ENCODE data around the gene PAX5.
"Not testable (repeated sequence)": the region's sequence is repeated elsewhere in the genome, so short reads cannot be mapped to it uniquely, and the experiment has no call there.

The PAX5 gene

GRCh38 chr9:37033682-37034304, at the start of gene PAX5:
PAX5 (minus strand) TSS chr9:37034268; CDS start chr9:37034031, 237 bp downstream.
- DNase-seq, result no peak

GRCh38 chr9:37083654-37084053, 49.6 kb upstream of the PAX5 start:
- DNase-seq, result no peak

DNA sequence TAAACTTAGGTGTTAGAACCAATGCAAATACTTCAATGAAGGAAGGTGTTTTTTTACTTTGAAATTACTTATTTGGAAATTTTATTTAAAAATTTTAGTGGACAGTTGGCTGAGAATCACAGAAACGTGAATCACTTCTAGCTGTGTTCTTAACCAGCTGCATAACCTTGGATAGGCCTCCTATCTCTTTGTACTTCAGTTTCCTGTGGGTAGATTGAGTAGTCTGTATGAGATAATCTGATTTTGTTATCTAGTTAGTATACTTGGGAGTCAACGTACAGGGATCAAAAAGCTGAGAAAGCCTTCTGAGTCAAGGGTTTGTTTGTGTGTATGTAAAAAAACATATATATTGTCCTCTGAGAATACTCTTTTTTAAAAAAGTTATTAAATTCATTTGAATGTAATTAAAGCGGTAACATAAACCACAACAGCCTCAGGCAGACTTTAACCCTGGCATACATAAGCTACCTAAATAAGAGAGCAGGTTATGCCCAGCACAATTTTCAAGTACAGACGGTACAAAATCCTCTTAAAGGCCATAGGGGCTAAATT, 48.2 kb upstream of the PAX5 start:
- no peak for DNase-seq

GRCh38 chr9:37081507-37081906, 47.4 kb upstream of the PAX5 start:
- DNase-seq, result not testable (repeated sequence)

GRCh38 chr9:37080165-37080628, 46.1 kb upstream of the PAX5 start:
- not testable (repeated sequence) for DNase-seq

DNA sequence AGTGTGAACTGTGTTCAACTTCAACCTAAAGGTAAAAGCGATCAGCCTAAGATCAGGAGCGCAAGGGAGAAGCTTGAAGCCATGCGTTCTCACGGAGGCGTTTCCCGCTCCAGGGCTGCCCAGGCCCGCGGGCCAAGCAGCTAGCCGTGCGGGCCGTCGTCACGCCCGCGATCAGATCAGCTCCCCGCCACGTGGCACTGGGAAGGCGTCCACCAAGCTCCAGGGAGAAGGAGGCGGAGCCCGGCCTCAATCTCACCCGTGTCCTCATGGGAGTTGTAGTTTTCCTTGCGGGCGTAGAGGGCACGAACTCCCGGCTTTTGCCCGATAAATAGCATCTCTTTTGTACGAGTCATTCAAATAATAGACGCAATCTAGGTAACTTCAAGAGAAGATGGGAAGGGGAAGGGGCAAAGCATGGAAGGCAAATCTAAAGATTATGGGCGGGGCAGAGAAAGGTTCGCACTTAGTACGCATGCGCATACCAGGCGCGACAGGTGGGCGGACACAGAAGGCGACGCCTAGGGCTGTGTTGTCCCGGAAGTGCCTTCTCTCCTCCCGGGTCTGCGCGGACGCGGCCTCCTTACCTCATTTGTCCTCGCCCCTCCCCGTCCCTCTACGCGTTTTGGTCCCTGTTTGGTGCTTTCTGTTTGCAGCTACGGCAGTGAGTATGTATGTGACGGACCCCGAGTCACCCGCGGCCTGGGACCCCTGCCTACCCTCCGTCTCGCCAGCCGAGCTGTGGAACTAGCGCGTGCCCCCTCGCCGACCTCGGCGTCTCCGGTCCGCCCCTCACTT, 45.5 kb upstream of the PAX5 start:
- DNase-seq, result peak; percentile 87

DNA sequence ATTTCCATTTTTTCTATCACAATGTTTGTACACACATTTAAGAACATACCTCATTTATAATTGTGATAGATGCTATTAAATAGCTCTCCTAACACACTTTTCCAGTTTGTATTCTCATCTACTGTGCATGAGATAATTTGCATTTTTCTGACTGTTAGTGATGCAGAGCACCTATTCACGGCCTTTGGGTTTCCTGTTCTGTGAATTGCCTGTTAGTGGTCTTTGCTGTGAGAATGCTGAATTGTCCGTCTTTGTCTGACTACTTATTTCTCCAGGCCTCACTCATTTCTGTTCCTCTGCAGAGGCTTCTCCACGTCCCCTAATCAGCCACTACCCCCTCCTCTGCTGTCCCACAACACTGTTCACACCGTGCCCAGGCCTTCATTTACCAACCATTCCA, 40.7 kb upstream of the PAX5 start:
- DNase-seq, result not testable (repeated sequence)

DNA sequence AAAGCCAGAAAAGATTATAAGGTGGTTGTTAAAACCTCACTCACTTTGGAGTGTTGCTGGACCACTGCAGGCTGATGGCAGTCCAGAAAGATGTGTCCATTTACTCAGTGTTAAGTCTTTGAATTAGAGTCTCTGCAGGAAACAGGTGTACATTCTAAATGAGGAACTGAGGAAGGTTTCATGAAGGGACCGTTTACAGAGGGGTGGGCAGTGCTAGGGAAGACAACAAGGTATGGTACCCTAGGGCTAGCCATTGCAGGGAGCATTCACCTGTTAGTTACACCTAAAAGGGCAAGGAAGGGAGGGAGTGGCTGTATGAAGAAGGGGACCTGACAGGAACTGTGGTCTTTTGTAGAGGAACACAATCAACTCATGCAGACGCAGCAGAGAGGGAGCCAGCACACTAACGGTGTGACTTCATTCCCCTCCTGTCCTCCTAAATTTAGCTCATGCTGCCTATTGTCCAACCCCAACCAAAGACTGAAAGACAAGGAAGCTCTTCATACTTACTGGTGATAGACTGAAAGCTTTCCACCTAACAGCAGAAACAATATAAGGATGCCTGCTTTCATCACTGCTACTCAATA, 32.2 kb upstream of the PAX5 start:
- no peak for DNase-seq

DNA sequence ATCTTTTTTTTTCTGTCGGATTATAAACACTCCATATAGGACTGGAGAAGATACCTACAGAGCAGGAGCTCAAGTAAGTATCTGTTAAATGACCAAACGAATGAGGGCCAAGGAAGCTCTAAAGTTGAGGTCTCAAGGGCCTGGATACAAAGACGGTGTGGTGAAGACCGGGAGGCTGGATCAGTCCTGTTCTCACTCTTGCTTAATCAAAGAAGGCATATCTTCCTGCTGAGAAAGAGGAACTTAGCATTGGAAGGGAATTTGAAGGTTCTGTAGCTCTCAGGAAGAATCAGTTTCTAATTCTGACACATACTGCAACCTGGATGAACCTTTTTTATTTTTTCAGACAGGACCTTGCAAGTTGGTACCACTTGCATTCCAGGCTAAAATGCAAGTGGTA, 28.3 kb upstream of the PAX5 start:
- no peak for DNase-seq

- DNase-seq, result no peak
Measured at GRCh38 chr9:37061768-37062167, 27.7 kb upstream of the PAX5 start.

GRCh38 chr9:37060833-37061232, 26.8 kb upstream of the PAX5 start:
- DNase-seq, result no peak

- no peak for DNase-seq
Measured at GRCh38 chr9:37056046-37056920, 22.2 kb upstream of the PAX5 start.

DNA sequence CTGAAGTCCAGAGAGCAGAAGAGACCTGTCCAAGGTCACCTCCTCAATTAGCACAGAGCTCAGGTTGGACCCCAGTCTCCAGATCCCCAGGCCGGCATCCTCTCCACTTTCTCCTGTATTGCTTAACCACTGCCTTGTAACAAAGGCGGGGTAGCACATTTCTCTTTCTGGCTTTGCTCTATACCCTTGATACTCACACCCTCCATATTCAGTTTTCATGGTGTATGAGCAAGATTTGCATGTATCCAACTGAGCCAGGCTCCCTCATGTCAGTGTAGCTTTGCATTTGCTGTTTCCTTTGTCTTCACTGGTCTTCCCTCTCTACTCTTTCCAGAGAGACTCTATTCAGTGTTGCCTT, 20.3 kb upstream of the PAX5 start:
- not testable (repeated sequence) for DNase-seq

GRCh38 chr9:37053684-37054362, 19.8 kb upstream of the PAX5 start:
- no peak for DNase-seq

DNA sequence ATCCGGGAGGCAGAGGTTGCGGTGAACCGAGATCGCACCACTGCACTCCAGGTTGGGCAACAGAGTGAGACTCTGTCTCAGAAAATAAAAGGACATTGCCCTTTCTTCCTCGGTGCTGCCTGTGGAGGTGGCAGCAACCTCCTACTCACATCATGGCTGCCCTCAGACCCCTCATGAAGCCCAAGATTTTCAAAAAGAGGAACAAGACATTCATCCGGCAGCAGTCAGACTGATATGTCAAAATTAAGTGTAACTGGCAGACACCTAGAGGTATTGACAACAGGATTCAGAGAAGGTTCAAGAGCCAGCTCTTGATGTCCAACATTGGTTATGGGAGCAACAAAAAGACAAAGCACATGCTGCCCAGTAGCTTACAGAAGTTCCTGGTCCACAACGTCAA, 12.6 kb upstream of the PAX5 start:
- no peak for DNase-seq

DNA sequence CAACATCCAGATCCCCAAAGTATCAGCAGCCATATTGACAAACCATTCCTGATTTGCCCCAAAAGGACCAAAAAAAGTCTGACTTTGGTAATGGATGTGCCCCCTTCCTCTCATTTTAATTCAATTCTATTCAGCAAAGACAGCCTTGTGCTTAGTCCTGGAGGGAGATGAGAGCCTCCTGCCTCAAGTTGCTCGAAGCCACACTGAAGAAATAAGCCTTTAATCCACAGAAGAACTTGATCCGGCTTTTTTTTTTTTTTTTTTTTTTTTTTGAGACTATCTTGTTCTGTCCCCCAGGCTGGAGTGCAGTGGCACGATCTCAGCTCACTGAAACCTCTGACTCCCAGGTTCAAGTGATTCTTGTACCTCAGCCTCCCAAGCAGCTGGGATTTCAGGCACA, 8.4 kb upstream of the PAX5 start:
- no peak for DNase-seq

- DNase-seq, result no peak
Measured at GRCh38 chr9:37040508-37041127, 6.5 kb upstream of the PAX5 start.

DNA sequence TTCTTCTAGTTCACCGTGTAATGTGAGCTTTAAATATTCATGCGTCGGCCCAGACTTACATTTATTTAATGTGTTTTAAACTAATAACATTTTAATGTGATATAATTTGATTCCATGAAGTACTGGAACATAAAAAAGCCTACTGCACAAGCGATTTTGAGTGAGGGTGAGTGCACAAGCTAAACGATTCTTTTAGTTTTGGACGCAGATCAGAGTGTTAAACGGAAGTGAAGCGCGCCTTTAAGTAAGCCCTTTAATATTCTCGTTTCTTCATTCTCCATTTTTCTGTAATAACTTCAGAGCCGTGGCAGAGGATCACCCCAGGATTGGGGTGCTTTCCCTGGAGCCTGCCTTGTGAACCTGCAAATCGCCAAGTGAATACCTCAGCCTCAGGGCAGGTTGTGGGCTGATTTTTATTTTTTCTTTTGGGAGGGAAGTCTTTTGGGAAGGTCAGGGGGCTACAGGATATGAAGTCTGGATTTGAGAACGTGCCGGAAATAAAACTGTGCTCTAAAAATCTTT, 4.9 kb upstream of the PAX5 start:
- no peak for DNase-seq

GRCh38 chr9:37038302-37038942, 4.4 kb upstream of the PAX5 start:
- DNase-seq, result no peak

GRCh38 chr9:37037503-37038301, 3.6 kb upstream of the PAX5 start:
- DNase-seq, result no peak
